HG03060 (cell line): Measurements from ENCODE around the gene MZT2B.
"Not testable (repeated sequence)": the region's sequence is repeated elsewhere in the genome, so short reads cannot be mapped to it uniquely, and the experiment has no call there.

Experiments
- ATAC-seq: cut with Tn5 transposase; IDR thresholded peaks from one replicate; pipeline ENCODE4 v1.9.1; 2021; ENCODE audit warnings: low read depth, moderate number of reproducible peaks; ENCODE audit not compliant: unreplicated experiment

MZT2B gene

DNA sequence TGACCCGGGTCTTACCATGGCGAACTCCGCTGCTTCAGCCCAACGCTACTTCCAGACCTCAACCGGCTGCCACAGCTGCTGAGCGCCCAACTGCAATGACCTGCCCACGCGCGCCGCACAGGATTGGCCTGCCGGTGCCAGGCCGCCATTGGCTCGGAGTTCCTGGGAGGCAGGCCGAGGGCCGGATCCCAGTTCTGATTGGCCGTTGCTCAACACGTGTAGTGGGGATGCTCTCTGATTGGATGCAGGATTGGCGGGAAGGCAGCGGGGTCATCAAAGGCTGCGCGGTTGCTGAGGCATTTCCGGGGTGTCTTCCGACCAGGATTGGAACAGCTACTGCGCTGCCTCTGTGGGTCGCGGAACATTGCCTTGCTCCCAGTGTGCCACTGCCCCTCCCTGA is 16.3 kb downstream of the MZT2B start, which contains the start of gene TUBA3E:
Gene TUBA3E (minus strand): TSS at position 97 of the 400 bp plus-strand sequence. CDS start 79 bp downstream, at position 18.
- no peak for ATAC-seq

DNA sequence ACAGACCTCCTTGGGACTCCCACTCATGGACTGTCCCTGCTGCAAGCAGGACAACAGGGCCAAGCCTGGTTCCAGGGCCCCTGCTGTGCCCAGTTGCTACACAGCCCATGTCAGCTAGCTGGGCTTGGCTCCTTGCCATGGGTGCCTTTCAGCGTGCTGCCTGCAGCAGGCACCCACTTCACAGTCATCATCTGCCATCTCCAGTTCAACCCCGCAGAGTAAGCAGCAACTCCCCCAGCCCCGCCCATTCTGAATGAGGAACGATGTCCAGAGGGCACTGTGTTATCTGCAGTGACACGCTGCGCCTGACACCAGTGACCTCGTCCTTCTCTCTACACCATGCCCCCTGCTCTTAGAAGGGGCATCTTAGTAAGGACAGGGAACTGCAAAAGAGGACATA is 20.5 kb downstream of the MZT2B start:
- not testable (repeated sequence) for ATAC-seq

DNA sequence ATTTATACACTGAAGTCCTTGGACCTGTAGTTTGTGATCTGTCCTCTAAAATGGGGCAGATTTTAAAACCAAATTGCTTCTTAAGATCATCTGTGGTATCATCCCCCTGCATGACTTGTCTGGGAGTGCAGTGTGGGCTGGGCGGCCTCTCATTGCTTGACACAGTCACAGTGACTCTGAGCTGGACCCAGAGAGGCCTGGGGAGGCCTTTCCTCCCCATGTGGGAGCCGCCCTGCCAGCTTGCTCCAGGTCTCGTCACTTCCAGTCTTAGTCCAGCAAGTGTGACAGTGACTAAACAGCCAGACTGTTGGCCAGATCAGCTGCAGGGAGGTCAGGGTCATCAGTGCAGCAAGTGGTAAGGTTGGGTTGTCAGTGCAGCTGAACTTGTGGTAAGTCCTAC is 21.1 kb downstream of the MZT2B start:
- not testable (repeated sequence) for ATAC-seq

DNA sequence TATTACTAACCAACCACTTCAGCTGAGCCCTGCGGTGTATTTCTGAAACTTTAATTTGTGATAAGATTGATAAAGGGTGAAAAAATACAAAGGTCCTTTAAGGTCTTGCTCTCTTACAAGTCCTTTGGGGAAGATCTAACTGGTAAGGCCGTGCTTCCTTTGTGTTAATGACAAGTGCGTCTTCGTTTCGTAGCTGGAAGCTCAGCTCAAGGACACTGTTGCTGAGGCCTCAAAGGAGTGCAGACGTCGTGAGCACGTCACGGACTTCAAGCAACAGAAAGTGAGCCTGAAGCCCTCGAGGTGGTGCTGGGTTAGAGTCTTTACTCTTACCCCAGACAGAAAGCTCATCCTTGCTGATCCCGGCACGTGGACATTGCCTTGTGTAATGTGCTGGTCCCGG is 25.0 kb downstream of the MZT2B start:
- not testable (repeated sequence) for ATAC-seq

DNA sequence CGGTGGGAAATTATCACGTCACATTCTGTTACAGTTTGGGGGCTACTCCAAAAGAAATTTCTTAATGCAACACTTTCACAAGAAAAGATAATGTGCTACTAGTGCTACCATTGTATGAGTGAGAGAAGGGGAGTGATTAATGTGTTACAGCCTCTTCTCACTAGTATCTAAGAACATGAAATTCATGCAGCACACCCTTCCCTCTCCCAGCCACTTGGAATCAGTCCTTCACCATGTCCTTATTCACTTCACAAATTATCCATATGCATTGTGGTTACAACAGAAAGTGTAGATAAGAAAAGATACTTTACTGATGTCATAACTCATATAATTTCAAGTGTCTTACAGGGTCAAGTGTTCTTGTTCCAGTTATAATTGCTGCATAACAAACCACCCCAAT is 37.1 kb downstream of the MZT2B start:
- not testable (repeated sequence) for ATAC-seq

DNA sequence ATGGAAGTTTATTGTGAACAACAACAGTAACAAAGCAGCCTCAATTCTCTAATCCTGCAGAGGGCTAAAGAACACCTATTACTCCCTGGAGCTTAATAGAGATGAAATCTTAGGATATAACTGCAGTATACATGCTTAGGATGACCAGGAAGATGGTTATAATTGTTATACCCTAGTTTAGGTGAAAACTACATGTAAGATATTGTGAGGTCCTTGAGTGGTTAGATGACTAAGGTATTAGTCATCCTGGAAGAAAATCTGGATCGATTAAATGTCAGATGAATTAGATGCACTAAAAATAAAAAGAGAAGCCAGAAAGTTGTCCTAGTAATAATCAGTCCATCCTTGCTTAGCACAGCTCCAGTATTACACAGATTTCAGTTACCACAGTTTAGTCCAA is 38.4 kb downstream of the MZT2B start:
- ATAC-seq: not testable (repeated sequence)

DNA sequence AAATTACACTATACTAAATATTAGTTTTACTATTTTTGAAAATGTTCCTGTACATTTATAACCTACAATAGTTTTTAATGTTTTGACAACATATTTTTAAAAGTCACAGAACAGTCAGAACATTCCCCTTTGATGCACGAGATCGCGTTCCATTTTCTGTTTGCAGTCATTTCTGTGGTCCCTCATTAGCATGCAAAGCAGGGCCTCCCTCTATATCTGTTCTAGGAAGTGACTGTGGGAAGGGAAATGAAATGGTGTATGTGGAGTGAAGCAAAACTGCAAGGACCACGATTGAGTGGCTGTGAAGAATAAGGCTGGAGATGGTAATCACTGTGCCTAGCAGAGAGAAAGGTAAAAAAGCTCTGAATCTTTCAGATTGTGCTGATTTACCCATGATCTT is 40.5 kb downstream of the MZT2B start:
- ATAC-seq: not testable (repeated sequence)

DNA sequence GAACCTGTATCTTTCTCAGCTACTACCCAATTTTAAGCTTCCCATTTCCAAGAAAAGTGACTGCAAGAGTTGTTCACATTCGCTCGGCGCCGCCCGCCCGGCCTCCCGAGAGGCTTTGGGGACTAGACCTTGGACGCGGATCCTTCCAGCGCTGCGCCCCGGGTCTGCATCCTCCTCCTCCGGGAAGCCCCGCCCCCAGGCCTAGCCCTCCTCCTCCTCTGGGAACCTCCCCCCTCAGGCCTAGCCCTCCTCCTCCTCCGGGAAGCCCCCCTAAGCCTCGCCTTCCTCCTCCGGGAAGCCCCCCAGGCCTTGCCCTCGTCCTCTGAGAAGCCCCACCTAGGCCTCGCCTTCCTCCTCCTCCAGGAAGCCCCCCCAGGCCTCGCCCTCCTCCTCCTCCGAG is 45.9 kb downstream of the MZT2B start:
- ATAC-seq: not testable (repeated sequence)

DNA sequence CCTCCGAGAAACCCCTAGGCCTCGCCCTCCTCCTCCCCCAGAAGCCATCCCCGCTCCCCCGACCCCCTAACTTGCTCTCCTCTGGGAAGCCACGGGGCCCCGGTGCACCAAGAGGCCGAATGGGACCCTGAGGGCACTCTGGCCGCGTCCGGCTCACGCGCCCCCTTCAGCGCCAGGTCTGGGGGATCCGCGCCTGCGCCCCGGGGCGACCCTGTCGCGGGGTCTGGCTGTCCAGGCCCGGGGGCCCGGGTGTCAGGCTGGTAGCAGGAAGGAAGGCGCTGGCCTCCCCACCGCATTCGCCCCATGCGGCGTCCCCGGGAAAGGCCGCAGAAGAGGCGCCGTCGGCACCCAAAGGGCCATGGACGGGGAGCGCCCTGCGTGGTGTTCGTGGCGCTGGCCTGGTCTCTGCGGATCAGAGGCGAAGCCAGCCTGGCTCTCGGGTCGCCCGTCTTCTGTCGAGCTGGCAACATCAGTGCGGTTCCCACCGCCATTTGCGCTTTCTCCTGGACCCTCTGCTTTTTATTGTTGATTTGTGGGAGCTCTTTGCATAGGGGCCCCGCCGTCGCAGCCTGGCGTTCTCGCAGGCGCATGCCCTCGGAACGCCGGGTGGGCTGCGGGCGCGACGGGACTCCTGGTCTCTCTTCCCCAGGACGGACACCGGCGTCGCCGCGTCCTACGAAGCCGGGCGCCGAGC is 46.6 kb downstream of the MZT2B start:
- not testable (repeated sequence) for ATAC-seq

DNA sequence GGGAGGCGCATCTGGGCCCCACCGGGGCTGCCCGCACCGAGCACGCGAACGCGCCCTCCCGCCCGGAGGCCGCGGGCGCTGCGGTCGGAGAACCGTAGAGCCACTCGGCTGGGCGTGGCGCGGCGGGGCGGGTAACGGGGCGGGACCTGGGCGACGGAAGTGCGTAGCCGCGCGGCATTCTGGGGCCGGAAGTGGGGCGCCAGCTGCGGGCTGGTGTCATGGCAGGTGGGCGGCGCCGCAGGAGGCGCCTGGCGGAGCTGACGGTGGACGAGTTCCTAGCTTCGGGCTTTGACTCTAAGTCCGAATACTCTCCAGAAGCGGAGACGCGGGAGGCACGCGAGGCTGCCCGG is 47.1 kb downstream of the MZT2B start:
- ATAC-seq: not testable (repeated sequence)

DNA sequence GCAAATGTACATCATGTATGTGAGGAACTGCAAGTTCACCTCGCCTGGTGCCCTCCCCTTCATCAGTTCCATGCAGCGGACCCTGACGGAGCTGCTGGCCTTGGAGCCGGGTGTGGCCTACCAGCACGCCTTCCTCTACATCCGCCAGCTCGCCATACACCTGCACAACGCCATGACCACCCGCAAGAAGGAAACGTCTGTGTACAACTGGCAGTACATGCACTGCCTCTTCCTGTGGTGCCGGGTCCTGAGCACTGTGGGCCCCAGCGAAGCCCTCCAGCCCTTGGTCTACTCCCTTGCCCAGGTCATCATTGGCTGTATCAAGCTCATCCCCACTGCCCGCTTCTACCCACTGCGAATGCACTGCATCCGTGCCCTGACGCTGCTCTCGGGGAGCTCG is 48.3 kb downstream of the MZT2B start:
- ATAC-seq: not testable (repeated sequence)

DNA sequence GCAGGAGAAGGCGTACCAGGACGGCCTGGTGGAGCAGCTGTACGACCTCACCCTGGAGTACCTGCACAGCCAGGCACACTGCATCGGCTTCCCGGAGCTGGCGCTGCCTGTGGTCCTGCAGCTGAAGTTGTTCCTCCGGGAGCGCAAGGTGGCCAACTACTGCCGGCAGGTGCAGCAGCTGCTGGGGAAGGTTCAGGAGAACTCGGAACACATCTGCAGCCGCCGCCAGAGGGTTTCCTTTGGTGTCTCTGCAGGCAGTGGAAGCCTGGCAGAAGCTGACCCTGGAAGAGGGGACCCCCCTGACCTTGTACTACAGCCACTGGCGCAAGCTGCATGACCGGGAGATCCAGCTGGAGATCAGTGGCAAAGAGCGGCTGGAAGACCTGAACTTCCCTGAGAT is 48.8 kb downstream of the MZT2B start:
- ATAC-seq: not testable (repeated sequence)

DNA sequence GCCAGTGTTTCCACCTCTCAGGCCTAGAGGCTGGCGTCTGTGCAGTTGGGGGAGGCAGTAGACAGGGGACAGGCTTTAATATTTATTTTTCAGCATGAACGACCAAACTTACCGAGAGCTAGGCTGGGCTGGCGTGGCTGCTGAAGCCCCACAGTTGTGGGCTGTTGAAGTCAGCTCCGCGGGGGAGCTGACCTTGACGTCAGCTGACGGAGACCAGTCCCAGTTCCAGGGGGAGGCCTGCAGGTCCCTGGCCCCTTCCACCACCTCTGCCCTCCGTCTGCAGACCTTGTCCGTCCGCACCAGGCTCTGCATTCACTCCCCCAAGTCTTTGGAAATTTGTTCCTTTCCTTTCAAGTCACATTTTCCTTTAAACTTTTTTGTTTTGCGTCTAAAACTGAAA is 49.6 kb downstream of the MZT2B start:
- ATAC-seq: no peak

DNA sequence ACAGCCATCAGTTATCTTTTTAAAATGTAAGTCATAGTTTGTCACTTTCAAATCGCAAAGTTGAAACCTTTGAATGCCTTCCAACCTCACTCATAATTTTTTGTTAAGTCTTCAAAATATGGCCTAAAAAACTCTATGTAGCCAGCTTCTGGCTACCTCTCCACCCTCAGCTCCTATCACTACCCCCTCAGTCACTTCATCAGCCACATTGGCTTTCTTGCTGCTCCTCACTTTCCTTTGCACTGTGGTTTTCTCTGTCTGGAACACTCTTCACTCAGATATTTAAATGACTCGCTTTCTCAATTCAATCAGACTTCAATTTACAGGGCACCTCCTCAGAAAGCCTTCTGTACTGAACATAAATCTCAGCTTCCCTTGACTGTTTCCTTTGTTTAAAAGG is 51.0 kb downstream of the MZT2B start:
- ATAC-seq: not testable (repeated sequence)

DNA sequence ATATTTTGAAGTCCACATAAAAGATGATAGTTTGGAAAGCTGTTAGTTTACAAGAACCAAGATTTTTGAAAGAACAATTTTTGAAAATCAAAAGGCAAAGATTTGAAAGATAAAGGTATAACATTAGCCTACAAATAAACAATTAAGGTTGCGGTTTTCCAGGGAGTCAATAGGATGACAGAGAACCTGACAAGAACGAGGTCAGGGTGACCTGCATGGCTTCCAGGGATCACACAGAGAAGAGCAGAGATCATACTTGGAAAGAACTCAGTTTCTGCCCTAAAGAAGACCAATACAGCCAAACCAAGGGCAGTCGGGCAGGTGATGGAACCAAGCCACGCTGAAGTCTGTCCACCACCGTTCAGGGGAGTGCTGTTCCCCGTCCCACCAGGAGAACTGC is 57.5 kb downstream of the MZT2B start:
- not testable (repeated sequence) for ATAC-seq
